HEK293 (cell line): ENCODE data around the gene PI3.

Source experiments
- CTCF ChIA-PET: fragments of 350-600 bp; formaldehyde crosslinking; extraction: SDS; loops from one replicate; lab custom pipeline; 2021; ENCODE audit warnings: antibody characterized with exemption; lab: Yijun Ruan, JAX
- POLR2A ChIA-PET: fragments of 300-600 bp; formaldehyde crosslinking; extraction: SDS; loops from one replicate; lab custom pipeline; 2020; ENCODE audit warnings: antibody characterized with exemption, inconsistent platforms; lab: Yijun Ruan, JAX
- H3K27ac ChIP-seq: fragments of 200-500 bp; sonication (Bioruptor generic); 2 replicates; pipeline ENCODE4 v1.5.1; 2014; ENCODE audit warnings: low read depth, low read length, control low read depth, inconsistent platforms; ENCODE audit errors: extremely low read depth
- H3K36me3 ChIP-seq, 2 experiments: fragments of 200-500 bp in 1 of 2; sonication (Bioruptor generic) in 1 of 2; 1 replicate in 1 of 2; 2 replicates in 1 of 2; pipeline ENCODE4 v1.5.1; 2014 to 2017; ENCODE audit warnings: inconsistent platforms in 2 of 2, low read length in 2 of 2; ENCODE audit not compliant: control insufficient read depth in 2 of 2, insufficient read depth in 1 of 2
- H3K4me1 ChIP-seq: fragments of 200-500 bp; sonication (Bioruptor generic); 2 replicates; pipeline ENCODE4 v1.5.1; 2014; ENCODE audit warnings: mild to moderate bottlenecking, low read length, inconsistent platforms; ENCODE audit not compliant: control insufficient read depth, insufficient read depth
- H3K4me3 ChIP-seq: 2 replicates; pipeline ENCODE4 v1.5.1; 2011; ENCODE audit warnings: low read depth, mild to moderate bottlenecking, control low read depth, low read length, moderate library complexity
- H3K9me3 ChIP-seq: fragments of 200-500 bp; sonication (Bioruptor generic); 2 replicates; pipeline ENCODE4 v1.5.1; 2014; ENCODE audit warnings: low read depth, low read length, inconsistent platforms; ENCODE audit not compliant: control insufficient read depth, insufficient read depth
- IKZF3 ChIP-seq: fragments of 450-650 bp; IDR thresholded peaks from 2 replicates; pipeline ENCODE4 v1.5.0; 2018; ENCODE audit warnings: missing biosample characterization, mild to moderate bottlenecking, missing genetic modification characterization, moderate library complexity
- KLF1 ChIP-seq: fragments of 450-650 bp; formaldehyde crosslinking; IDR thresholded peaks from 2 replicates; pipeline ENCODE4 v1.5.1; 2016; ENCODE audit warnings: missing biosample characterization, missing genetic modification characterization
- ZBTB17 ChIP-seq: fragments of 450-650 bp; formaldehyde crosslinking; IDR thresholded peaks from 2 replicates; pipeline ENCODE4 v1.5.1; 2016; ENCODE audit warnings: missing biosample characterization, missing genetic modification characterization
- ZBTB20 ChIP-seq: fragments of 450-650 bp; formaldehyde crosslinking; IDR thresholded peaks from 2 replicates; pipeline ENCODE4 v1.5.1; 2016; ENCODE audit warnings: missing biosample characterization, missing genetic modification characterization
- ZFP41 ChIP-seq: fragments of 450-650 bp; formaldehyde crosslinking; IDR thresholded peaks from 2 replicates; pipeline ENCODE4 v1.5.1; 2016; ENCODE audit warnings: missing biosample characterization, missing genetic modification characterization, borderline replicate concordance
- ZNF132 ChIP-seq: fragments of 450-650 bp; formaldehyde crosslinking; IDR thresholded peaks from 2 replicates; pipeline ENCODE4 v1.5.1; 2017; ENCODE audit warnings: missing biosample characterization, missing genetic modification characterization, borderline replicate concordance
- ZNF157 ChIP-seq: fragments of 450-650 bp; formaldehyde crosslinking; IDR thresholded peaks from 2 replicates; pipeline ENCODE4 v1.5.1; 2016; ENCODE audit warnings: missing biosample characterization, missing genetic modification characterization
- ZNF16 ChIP-seq: fragments of 450-650 bp; formaldehyde crosslinking; IDR thresholded peaks from 2 replicates; pipeline ENCODE4 v1.5.1; 2016; ENCODE audit warnings: low read depth, missing biosample characterization, missing genetic modification characterization
- ZNF174 ChIP-seq: fragments of 450-650 bp; formaldehyde crosslinking; IDR thresholded peaks from 2 replicates; pipeline ENCODE4 v1.5.0; 2017; ENCODE audit warnings: missing biosample characterization, mild to moderate bottlenecking, missing genetic modification characterization
- ZNF350 ChIP-seq: fragments of 450-650 bp; formaldehyde crosslinking; IDR thresholded peaks from 2 replicates; pipeline ENCODE4 v1.5.0; 2017; ENCODE audit warnings: missing biosample characterization, mild to moderate bottlenecking, missing genetic modification characterization
- ZNF354C ChIP-seq: fragments of 450-650 bp; formaldehyde crosslinking; IDR thresholded peaks from 2 replicates; pipeline ENCODE4 v1.5.1; 2016; ENCODE audit warnings: missing biosample characterization, missing genetic modification characterization, low read depth, borderline replicate concordance
- ZNF391 ChIP-seq: fragments of 450-650 bp; formaldehyde crosslinking; IDR thresholded peaks from 2 replicates; pipeline ENCODE4 v1.5.1; 2016; ENCODE audit warnings: low read depth, missing biosample characterization, missing genetic modification characterization, borderline replicate concordance
- ZNF404 ChIP-seq: fragments of 450-650 bp; formaldehyde crosslinking; IDR thresholded peaks from 2 replicates; pipeline ENCODE4 v1.5.1; 2017; ENCODE audit warnings: missing biosample characterization, missing genetic modification characterization
- ZNF555 ChIP-seq: fragments of 450-650 bp; formaldehyde crosslinking; conservative IDR thresholded peaks from 2 replicates; pipeline ENCODE4 v1.5.1; 2017; ENCODE audit warnings: missing biosample characterization, mild to moderate bottlenecking, missing genetic modification characterization, inconsistent platforms
- ZNF596 ChIP-seq: fragments of 450-650 bp; IDR thresholded peaks from 2 replicates; pipeline ENCODE4 v1.5.0; 2018; ENCODE audit warnings: missing biosample characterization, mild to moderate bottlenecking, missing genetic modification characterization, moderate library complexity
- ZNF654 ChIP-seq: fragments of 450-650 bp; formaldehyde crosslinking; IDR thresholded peaks from 2 replicates; pipeline ENCODE4 v1.5.1; 2016; ENCODE audit warnings: low read depth, missing biosample characterization, missing genetic modification characterization
- ZNF707 ChIP-seq: fragments of 450-650 bp; formaldehyde crosslinking; IDR thresholded peaks from 2 replicates; pipeline ENCODE4 v1.5.1; 2016; ENCODE audit warnings: missing biosample characterization, missing genetic modification characterization
- ZNF785 ChIP-seq: fragments of 450-650 bp; formaldehyde crosslinking; IDR thresholded peaks from 2 replicates; pipeline ENCODE4 v1.5.1; 2016; ENCODE audit warnings: missing biosample characterization, missing genetic modification characterization
- ZNF792 ChIP-seq: fragments of 450-650 bp; formaldehyde crosslinking; IDR thresholded peaks from 2 replicates; pipeline ENCODE4 v1.5.1; 2016; ENCODE audit warnings: missing biosample characterization, missing genetic modification characterization
- ZSCAN23 ChIP-seq: fragments of 450-650 bp; formaldehyde crosslinking; IDR thresholded peaks from 2 replicates; pipeline ENCODE4 v1.5.1; 2016; ENCODE audit warnings: missing biosample characterization, missing genetic modification characterization
- ZXDB ChIP-seq: fragments of 450-650 bp; formaldehyde crosslinking; IDR thresholded peaks from 2 replicates; pipeline ENCODE4 v1.5.1; 2016; ENCODE audit warnings: missing biosample characterization, missing genetic modification characterization
- TF ChIP-seq, protein P1 (sequence below): fragments of 450-650 bp; formaldehyde crosslinking; IDR thresholded peaks from 2 replicates; pipeline ENCODE4; 2016; ENCODE audit warnings: missing biosample characterization, missing genetic modification characterization
- TF ChIP-seq, protein P2 (sequence below): fragments of 450-650 bp; formaldehyde crosslinking; IDR thresholded peaks from 2 replicates; pipeline ENCODE4 v1.5.1; 2017; ENCODE audit warnings: missing biosample characterization, missing genetic modification characterization
- TF ChIP-seq, protein P3 (sequence below): IDR thresholded peaks from 2 replicates; pipeline ENCODE4 v1.6.1; 2011; ENCODE audit warnings: mild to moderate bottlenecking, low read depth, low read length, borderline replicate concordance
- TF ChIP-seq, protein P4 (sequence below): fragments of 450-650 bp; formaldehyde crosslinking; IDR thresholded peaks from 2 replicates; pipeline ENCODE4 v1.5.1; 2016; ENCODE audit warnings: missing biosample characterization, missing genetic modification characterization
- TF ChIP-seq, protein P5 (sequence below): fragments of 450-650 bp; formaldehyde crosslinking; IDR thresholded peaks from 2 replicates; pipeline ENCODE4 v1.5.1; 2016; ENCODE audit warnings: missing biosample characterization, missing genetic modification characterization
- TF ChIP-seq, protein P6 (sequence below): fragments of 450-650 bp; formaldehyde crosslinking; IDR thresholded peaks from 2 replicates; pipeline ENCODE4 v1.5.1; 2016; ENCODE audit warnings: missing biosample characterization, missing genetic modification characterization, low read depth

Gene PI3

DNA sequence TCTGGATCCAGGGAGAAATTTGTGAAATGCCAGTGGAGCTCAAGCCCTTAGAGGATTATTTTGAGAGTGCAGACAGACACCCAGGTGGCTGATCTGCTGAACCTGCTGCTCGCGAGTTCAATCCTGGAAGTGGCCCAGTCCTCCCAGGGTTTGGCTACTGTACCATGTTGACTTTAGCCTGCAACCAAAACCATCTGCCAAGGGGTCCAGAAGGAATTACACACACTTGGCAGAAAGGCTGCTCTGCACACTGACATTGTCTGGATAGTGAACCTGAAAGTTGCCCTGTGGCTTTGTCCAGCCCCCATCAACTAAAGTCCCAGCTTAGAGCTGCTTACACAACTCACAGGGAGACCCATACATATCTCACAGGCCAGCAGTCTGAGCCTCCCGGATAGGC is 21.6 kb upstream of the PI3 start:
- POLR2A ChIA-PET = no interaction called here

DNA sequence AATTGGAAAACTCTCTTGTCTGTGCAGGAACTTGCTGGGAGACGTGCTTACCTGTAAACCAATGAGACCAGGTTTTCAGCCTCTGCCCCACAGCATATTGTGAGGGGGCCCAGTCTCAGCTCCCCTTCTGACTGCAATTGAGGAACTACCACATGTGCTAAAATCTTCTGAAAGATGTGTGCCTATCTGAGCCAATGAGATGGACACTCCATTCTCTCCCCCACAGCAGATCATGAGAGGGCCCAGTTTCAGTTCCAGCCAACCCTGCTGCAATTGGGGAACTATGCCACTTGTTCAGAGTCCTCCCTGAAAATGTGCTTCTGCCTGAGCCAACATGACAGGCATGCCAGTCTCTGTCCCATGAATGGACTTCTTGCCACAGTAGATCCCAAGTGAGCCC is 20.9 kb upstream of the PI3 start:
- no peak for TF ChIP-seq ZNF391 (tag by site-specific recombination)
- TF ChIP-seq ZNF596 = no peak
- TF ChIP-seq ZNF157 (tag by site-specific recombination) = no peak
- no peak for TF ChIP-seq IKZF3 (tag by site-specific recombination)
- TF ChIP-seq ZNF16 (tag by site-specific recombination) = no peak
- TF ChIP-seq ZNF654 (tag by site-specific recombination) = no peak
- TF ChIP-seq ZFP41 (tag by site-specific recombination) = no peak
- TF ChIP-seq, protein P1, sequence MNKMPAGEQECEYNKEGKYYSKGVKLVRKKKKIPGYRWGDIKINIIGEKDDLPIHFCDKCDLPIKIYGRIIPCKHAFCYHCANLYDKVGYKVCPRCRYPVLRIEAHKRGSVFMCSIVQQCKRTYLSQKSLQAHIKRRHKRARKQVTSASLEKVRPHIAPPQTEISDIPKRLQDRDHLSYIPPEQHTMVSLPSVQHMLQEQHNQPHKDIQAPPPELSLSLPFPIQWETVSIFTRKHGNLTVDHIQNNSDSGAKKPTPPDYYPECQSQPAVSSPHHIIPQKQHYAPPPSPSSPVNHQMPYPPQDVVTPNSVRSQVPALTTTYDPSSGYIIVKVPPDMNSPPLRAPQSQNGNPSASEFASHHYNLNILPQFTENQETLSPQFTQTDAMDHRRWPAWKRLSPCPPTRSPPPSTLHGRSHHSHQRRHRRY (tag by site-specific recombination) = no peak
- TF ChIP-seq, protein P2, sequence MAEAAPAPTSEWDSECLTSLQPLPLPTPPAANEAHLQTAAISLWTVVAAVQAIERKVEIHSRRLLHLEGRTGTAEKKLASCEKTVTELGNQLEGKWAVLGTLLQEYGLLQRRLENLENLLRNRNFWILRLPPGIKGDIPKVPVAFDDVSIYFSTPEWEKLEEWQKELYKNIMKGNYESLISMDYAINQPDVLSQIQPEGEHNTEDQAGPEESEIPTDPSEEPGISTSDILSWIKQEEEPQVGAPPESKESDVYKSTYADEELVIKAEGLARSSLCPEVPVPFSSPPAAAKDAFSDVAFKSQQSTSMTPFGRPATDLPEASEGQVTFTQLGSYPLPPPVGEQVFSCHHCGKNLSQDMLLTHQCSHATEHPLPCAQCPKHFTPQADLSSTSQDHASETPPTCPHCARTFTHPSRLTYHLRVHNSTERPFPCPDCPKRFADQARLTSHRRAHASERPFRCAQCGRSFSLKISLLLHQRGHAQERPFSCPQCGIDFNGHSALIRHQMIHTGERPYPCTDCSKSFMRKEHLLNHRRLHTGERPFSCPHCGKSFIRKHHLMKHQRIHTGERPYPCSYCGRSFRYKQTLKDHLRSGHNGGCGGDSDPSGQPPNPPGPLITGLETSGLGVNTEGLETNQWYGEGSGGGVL (tag by site-specific recombination) = no peak
- no peak for TF ChIP-seq ZNF174 (tag by site-specific recombination)
- TF ChIP-seq, all 188 proteins: peak for 0
- Histone ChIP-seq H3K9me3 (no peaks in the 10 kb centered on the region), H3K36me3 (no peaks in the 10 kb centered on the region), H3K4me3 (no peak overlapping the region), H3K27ac (no peak overlapping the region), H3K4me1 (no peaks in the 10 kb centered on the region)
- ChIA-PET POLR2A (no interaction called here), CTCF (interaction anchor here (1.1 kb wide), 1 partner anchor 139 kb away, joined by 4 read pairs; no protein-coding TSS in a partner anchor)

More for the DNA sequence above, 21.6 kb upstream of the PI3 start:
- Histone ChIP-seq H3K4me3 (no peak overlapping the region), H3K36me3 (no peaks in the 10 kb centered on the region), H3K27ac (no peak overlapping the region), H3K4me1 (no peaks in the 10 kb centered on the region), H3K9me3 (no peaks in the 10 kb centered on the region)
- TF ChIP-seq ZNF707 (tag by site-specific recombination) (no peak), ZNF354C (no peak), ZNF350 (tag by site-specific recombination) (no peak), ZSCAN23 (tag by site-specific recombination) (no peak), ZNF132 (no peak), ZBTB17 (tag by site-specific recombination) (no peak), KLF1 (tag by site-specific recombination) (no peak), ZNF792 (tag by site-specific recombination) (no peak), ZNF555 (tag by site-specific recombination) (no peak), ZNF654 (tag by site-specific recombination) (no peak), ZBTB20 (tag by site-specific recombination) (no peak), ZNF404 (tag by site-specific recombination) (no peak), ZNF785 (tag by site-specific recombination) (no peak), ZXDB (tag by site-specific recombination) (no peak)
- TF ChIP-seq, protein P3, sequence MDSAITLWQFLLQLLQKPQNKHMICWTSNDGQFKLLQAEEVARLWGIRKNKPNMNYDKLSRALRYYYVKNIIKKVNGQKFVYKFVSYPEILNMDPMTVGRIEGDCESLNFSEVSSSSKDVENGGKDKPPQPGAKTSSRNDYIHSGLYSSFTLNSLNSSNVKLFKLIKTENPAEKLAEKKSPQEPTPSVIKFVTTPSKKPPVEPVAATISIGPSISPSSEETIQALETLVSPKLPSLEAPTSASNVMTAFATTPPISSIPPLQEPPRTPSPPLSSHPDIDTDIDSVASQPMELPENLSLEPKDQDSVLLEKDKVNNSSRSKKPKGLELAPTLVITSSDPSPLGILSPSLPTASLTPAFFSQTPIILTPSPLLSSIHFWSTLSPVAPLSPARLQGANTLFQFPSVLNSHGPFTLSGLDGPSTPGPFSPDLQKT = no peak
- TF ChIP-seq, protein P4, sequence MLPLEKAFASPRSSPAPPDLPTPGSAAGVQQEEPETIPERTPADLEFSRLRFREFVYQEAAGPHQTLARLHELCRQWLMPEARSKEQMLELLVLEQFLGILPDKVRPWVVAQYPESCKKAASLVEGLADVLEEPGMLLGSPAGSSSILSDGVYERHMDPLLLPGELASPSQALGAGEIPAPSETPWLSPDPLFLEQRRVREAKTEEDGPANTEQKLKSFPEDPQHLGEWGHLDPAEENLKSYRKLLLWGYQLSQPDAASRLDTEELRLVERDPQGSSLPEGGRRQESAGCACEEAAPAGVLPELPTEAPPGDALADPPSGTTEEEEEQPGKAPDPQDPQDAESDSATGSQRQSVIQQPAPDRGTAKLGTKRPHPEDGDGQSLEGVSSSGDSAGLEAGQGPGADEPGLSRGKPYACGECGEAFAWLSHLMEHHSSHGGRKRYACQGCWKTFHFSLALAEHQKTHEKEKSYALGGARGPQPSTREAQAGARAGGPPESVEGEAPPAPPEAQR (tag by site-specific recombination) = no peak
- TF ChIP-seq, protein P5, sequence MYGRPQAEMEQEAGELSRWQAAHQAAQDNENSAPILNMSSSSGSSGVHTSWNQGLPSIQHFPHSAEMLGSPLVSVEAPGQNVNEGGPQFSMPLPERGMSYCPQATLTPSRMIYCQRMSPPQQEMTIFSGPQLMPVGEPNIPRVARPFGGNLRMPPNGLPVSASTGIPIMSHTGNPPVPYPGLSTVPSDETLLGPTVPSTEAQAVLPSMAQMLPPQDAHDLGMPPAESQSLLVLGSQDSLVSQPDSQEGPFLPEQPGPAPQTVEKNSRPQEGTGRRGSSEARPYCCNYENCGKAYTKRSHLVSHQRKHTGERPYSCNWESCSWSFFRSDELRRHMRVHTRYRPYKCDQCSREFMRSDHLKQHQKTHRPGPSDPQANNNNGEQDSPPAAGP = no peak
- TF ChIP-seq, protein P6, sequence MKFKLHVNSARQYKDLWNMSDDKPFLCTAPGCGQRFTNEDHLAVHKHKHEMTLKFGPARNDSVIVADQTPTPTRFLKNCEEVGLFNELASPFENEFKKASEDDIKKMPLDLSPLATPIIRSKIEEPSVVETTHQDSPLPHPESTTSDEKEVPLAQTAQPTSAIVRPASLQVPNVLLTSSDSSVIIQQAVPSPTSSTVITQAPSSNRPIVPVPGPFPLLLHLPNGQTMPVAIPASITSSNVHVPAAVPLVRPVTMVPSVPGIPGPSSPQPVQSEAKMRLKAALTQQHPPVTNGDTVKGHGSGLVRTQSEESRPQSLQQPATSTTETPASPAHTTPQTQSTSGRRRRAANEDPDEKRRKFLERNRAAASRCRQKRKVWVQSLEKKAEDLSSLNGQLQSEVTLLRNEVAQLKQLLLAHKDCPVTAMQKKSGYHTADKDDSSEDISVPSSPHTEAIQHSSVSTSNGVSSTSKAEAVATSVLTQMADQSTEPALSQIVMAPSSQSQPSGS (tag by site-specific recombination) = no peak
- TF ChIP-seq, all 188 proteins: peak for 0
- CTCF ChIA-PET = no interaction called here
